ENCODE measurements around the gene CPNE8.

- TF ChIP-seq CTCF (IDR thresholded peaks at IDR 0.05) (no peak), POLR2A (IDR thresholded peaks at IDR 0.05) (no peak)
These were observed 143.6 kb downstream of the CPNE8 start for GRCh38 chr12:38761636-38762342.

All from testis (tissue), 2 donors.